ENCODE results near the gene UGT1A5.

DNA sequence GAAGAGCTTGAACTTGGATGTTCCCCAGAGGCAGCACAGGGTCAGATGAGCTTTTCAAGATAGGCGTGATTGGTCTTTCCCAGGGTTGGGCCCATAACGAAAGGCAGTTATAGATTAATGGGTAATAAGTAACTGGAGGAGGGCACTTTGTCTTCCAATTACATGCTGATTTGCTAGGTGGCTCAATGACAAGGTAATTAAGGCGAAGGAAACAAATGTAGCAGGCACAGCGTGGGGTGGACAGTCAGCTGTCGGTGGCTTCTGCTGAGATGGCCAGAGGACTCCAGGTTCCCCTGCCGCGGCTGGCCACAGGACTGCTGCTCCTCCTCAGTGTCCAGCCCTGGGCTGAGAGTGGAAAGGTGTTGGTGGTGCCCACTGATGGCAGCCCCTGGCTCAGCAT is 5.8 kb downstream of the UGT1A5 start, which contains the start of gene UGT1A4:
- TF ChIP-seq, protein P1, sequence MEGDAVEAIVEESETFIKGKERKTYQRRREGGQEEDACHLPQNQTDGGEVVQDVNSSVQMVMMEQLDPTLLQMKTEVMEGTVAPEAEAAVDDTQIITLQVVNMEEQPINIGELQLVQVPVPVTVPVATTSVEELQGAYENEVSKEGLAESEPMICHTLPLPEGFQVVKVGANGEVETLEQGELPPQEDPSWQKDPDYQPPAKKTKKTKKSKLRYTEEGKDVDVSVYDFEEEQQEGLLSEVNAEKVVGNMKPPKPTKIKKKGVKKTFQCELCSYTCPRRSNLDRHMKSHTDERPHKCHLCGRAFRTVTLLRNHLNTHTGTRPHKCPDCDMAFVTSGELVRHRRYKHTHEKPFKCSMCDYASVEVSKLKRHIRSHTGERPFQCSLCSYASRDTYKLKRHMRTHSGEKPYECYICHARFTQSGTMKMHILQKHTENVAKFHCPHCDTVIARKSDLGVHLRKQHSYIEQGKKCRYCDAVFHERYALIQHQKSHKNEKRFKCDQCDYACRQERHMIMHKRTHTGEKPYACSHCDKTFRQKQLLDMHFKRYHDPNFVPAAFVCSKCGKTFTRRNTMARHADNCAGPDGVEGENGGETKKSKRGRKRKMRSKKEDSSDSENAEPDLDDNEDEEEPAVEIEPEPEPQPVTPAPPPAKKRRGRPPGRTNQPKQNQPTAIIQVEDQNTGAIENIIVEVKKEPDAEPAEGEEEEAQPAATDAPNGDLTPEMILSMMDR (IDR thresholded peaks at IDR 0.05; ENCODE audit: insufficient read depth, low read length, poor library complexity, severe bottlenecking): no peak
- no peak for TF ChIP-seq EZH2phosphoT487 (conservative IDR thresholded peaks at IDR 0.05; ENCODE audit: low read length)

All from SU-DHL-6 (cell line).